Measurements from ENCODE around the gene VAV2. TPM values are rescaled to one million over a fixed set of nuclear protein-coding genes. Genes with fewer than 3 reads are reported as not detected.

The VAV2 gene
- total and polyA plus RNA-seq, 2 of the 4 experiments (the other 2 are of a cell fraction): 10.8 to 13.4 TPM

DNA sequence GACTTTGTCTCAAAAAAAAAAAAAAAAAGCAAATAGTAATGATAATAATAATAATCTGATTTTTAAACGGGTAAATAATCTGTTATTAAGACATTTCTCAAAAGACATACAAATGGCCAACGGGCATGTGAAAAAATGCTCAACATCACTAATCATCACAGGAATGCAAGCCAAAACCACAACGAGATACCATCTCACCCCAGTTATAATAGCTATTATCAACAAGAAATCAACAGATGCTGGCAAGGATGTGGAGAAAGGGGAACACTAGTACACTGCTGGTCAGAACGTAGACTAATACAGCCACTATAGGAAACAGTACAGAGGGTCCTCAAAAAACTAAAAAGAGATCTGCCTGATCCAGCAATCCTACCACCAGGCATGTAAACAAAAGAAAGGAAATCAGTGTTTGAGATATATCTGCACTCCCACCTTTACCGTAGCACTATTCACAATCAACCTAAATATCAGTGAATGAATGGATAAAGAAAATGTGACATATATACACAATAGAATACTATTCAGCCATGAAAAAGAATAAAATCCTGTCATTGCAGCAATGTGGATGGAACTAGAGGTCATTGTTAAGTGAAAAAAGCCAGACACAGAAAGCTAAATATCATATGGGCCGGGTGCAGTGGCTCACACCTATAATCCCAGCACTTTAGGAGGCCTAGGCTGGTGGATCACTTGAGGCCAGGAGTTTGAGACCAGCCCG is 24.9 kb downstream of the VAV2 start:
- Histone ChIP-seq H2BK15ac (ENCODE audit: low read depth, low read length) (no peak overlapping the region), H4K5ac (ENCODE audit: low read depth, low read length) (no peak overlapping the region), H3K14ac (replicated peaks; ENCODE audit: low read depth, low read length) (no peak overlapping the region), H4K91ac (ENCODE audit: insufficient read depth, low read depth, low read length) (no peak overlapping the region), H2BK5ac (ENCODE audit: low read depth, low read length, poor library complexity, severe bottlenecking) (no peak overlapping the region), H3K36me3 (ENCODE audit: control insufficient read depth, insufficient read depth, low read length) (no peaks in the 10 kb centered on the region), H3K9ac (ENCODE audit: low read depth, low read length) (no peak overlapping the region), H3K27me3 (ENCODE audit: control insufficient read depth, insufficient read depth, low read length) (no peaks in the 10 kb centered on the region), H2AK5ac (ENCODE audit: low read depth, low read length) (no peak overlapping the region), H3K4me1 (ENCODE audit: control insufficient read depth, insufficient read depth, low read length) (no peaks in the 10 kb centered on the region), H3K9me1 (ENCODE audit: insufficient read depth, low read length) (peaks cover 10% of the 10 kb centered on the region), H4K20me1 (ENCODE audit: insufficient read depth, low read length) (peaks cover 77% of the 10 kb centered on the region), H3K4me2 (ENCODE audit: low read depth, low read length) (no peak overlapping the region), H3K27ac (ENCODE audit: insufficient read depth, low read length) (no peak overlapping the region), H2BK20ac (ENCODE audit: low read depth, low read length) (no peak overlapping the region), H2AFZ (replicated peaks; ENCODE audit: low read length, poor library complexity) (no peak overlapping the region), H3K23ac (ENCODE audit: low read depth, low read length) (no peak overlapping the region), H3K79me1 (ENCODE audit: low read depth in 1 of 2, low read length in 2 of 2) (peaks cover 28 to 78% of the 10 kb centered on the region in 2 experiments), H3K9me3 (ENCODE audit: control insufficient read depth, insufficient read depth, low read length) (no peaks in the 10 kb centered on the region; the same call in 1 of the 2 replicates), H3K18ac (ENCODE audit: low read depth, low read length) (no peak overlapping the region), H2BK120ac (ENCODE audit: low read depth, low read length) (no peak overlapping the region), H3K4ac (ENCODE audit: low read depth, low read length) (no peak overlapping the region), H3K4me3 (ENCODE audit: insufficient read depth, low read depth, low read length) (no peak overlapping the region), H2AK9ac (replicated peaks; ENCODE audit: low read depth, low read length, poor library complexity) (no peak overlapping the region), H4K8ac (ENCODE audit: low read depth in 2 of 2, low read length in 2 of 2) (no peak overlapping the region), H3K56ac (ENCODE audit: extremely low read depth, insufficient read depth, low read length) (no peak overlapping the region)
- no peak for ATAC-seq (ENCODE audit: low read depth)
- in situ Hi-C loops (cut with MboI; ENCODE audit: low sequenced_read_pairs) (no loop called here), intact Hi-C loops (cut with micrococcal nuclease) (no loop called here), dilution Hi-C loops (cut with HindIII; ENCODE audit: low sequenced_read_pairs, unreplicated experiment) (no loop called here)
- DNase-seq: no peak
- WGBS, 2 experiments (ENCODE audit: extremely low coverage in 2 of 2, insufficient read length in 1 of 2): no CpG with 5 or more reads among the region's 7 CpGs
- ChIA-PET POLR2A (ENCODE audit: unreplicated experiment) (no interaction called here), CTCF (no interaction called here)
- no peak for TF ChIP-seq CTCF (conservative IDR thresholded peaks at IDR 0.05; ENCODE audit: low read depth, low read length)
- TF ChIP-seq NFE2L2 (IDR thresholded peaks at IDR 0.05; ENCODE audit: low read depth, low read length): no peak
- no peak for TF ChIP-seq ELK1 (IDR thresholded peaks at IDR 0.05; ENCODE audit: borderline replicate concordance, low read depth, low read length)
- no peak for TF ChIP-seq BHLHE40 (IDR thresholded peaks at IDR 0.05; ENCODE audit: low read depth, low read length)
- no peak for TF ChIP-seq RCOR1 (IDR thresholded peaks at IDR 0.05; ENCODE audit: insufficient replicate concordance, low read length)
- TF ChIP-seq SMC3 (IDR thresholded peaks at IDR 0.05; ENCODE audit: low read depth, low read length): no peak
- no peak for TF ChIP-seq MAFK (IDR thresholded peaks at IDR 0.05; ENCODE audit: low read depth, low read length)
- no TSS peak for BruUV-seq (replicated peaks)
